OCI-LY7 (cell line): Measurements from ENCODE around the gene EFNA4. TPM values are rescaled to one million over a fixed set of nuclear protein-coding genes. Genes with fewer than 3 reads are reported as not detected.

Source experiments
- BruUV-seq: library from RNA; stranded (reverse); fragments of 400-500 nt; replicated peaks from 2 replicates; lab custom pipeline; 2021; lab: Mats Ljungman, UMichigan
- CTCF ChIA-PET: fragments of 300-600 bp; sonication (Branson Sonifier 250); formaldehyde crosslinking; loops from one replicate; lab custom pipeline; 2022; ENCODE audit warnings: antibody characterized with exemption; ENCODE audit not compliant: unreplicated experiment; lab: Charles Lee
- POLR2A ChIA-PET: fragments of 300-600 bp; sonication (Branson Sonifier 250); formaldehyde crosslinking; loops from one replicate; lab custom pipeline; 2022; ENCODE audit warnings: antibody characterized with exemption; lab: Charles Lee
- DNase-seq: peaks from one replicate; pipeline ENCODE4 v3.0.0-alpha.2; 2015; ENCODE audit warnings: low spot score
- H2AFZ ChIP-seq: fragments of 200-600 bp; sonication (generic), shearing (Covaris generic); 2 replicates; pipeline ENCODE4 v1.6.1; 2014; ENCODE audit warnings: mild to moderate bottlenecking, antibody characterized with exemption, low read length, moderate library complexity
- H3K27ac ChIP-seq: fragments of 200-600 bp; sonication (generic); 2 replicates; pipeline ENCODE4 v1.5.1; 2014; ENCODE audit warnings: mixed run types, low read depth, mild to moderate bottlenecking, moderate library complexity, low read length, inconsistent platforms; ENCODE audit not compliant: poor library complexity, severe bottlenecking
- H3K36me3 ChIP-seq: fragments of 200-600 bp; sonication (generic); 2 replicates; pipeline ENCODE4 v1.6.1; 2014; ENCODE audit warnings: mild to moderate bottlenecking, antibody characterized with exemption, low read length, moderate library complexity, mixed read lengths; ENCODE audit not compliant: insufficient read depth
- H3K4me1 ChIP-seq: fragments of 200-600 bp; sonication (generic); 2 replicates; pipeline ENCODE4 v1.5.1; 2014; ENCODE audit warnings: mild to moderate bottlenecking, low read length; ENCODE audit not compliant: insufficient read depth, poor library complexity, severe bottlenecking
- H3K4me2 ChIP-seq: fragments of 200-600 bp; sonication (generic); 2 replicates; pipeline ENCODE4 v1.6.1; 2014; ENCODE audit warnings: mild to moderate bottlenecking, low read length
- H3K4me3 ChIP-seq: fragments of 200-600 bp; sonication (generic); 2 replicates; pipeline ENCODE4 v1.5.1; 2014; ENCODE audit warnings: mild to moderate bottlenecking, low read depth, low read length; ENCODE audit not compliant: poor library complexity, severe bottlenecking
- H3K79me2 ChIP-seq: fragments of 200-600 bp; sonication (generic); 2 replicates; pipeline ENCODE4 v1.6.1; 2016; ENCODE audit warnings: low read depth, mild to moderate bottlenecking, low read length, moderate library complexity, mixed read lengths; ENCODE audit not compliant: insufficient read depth
- H3K9me2 ChIP-seq: fragments of 200-600 bp; sonication (generic); 2 replicates; pipeline ENCODE4 v1.6.1; 2016; ENCODE audit warnings: mild to moderate bottlenecking, low read length, mixed read lengths; ENCODE audit not compliant: insufficient read depth
- H3K9me3 ChIP-seq: fragments of 200-600 bp; sonication (generic); 2 replicates; pipeline ENCODE4 v1.6.1; 2014; ENCODE audit warnings: mild to moderate bottlenecking, mixed run types, low read length, mixed read lengths
- H4K20me1 ChIP-seq: fragments of 200-600 bp; sonication (generic); 2 replicates; pipeline ENCODE4 v1.6.1; 2014; ENCODE audit warnings: mild to moderate bottlenecking, antibody characterized with exemption, low read length, moderate library complexity, mixed read lengths; ENCODE audit not compliant: insufficient read depth
- CTCF ChIP-seq: fragments of 200-600 bp; sonication (generic); conservative IDR thresholded peaks from 2 replicates; pipeline ENCODE4 v1.5.1; 2014; ENCODE audit warnings: mild to moderate bottlenecking, antibody characterized with exemption, low read length, moderate library complexity, mixed read lengths
- EZH2phosphoT487 ChIP-seq: fragments of 200-600 bp; sonication (generic); IDR thresholded peaks from 2 replicates; pipeline ENCODE4 v1.6.1; 2018; ENCODE audit warnings: low read depth, borderline replicate concordance, mild to moderate bottlenecking, mixed run types, antibody characterized with exemption, low read length, moderate library complexity, mixed read lengths
- intact Hi-C: fragments of 100-400 bp; cut with micrococcal nuclease; formaldehyde crosslinking; loops from one replicate; pipeline ENCODE4 v1.10.0; 2022; ENCODE audit not compliant: unreplicated experiment
- total RNA-seq, 2 experiments: library from RNA; depleted of rRNA in 1 of 2; stranded (reverse); fragments of >200 nt in 1 of 2; shearing (Covaris generic) in 1 of 2; gene quantifications; 2 replicates each; pipeline ENCODE4 v1.2.3, GENCODE V29; 2014 to 2022

The EFNA4 gene
- total RNA-seq, 2 experiments from 2014 or later = 9.0 to 10.5 TPM

GRCh38 chr1:155069551-155070157 lies 6.1 kb downstream of the EFNA4 start:
- Histone ChIP-seq H3K9me3 (no peaks in the 10 kb centered on the region), H3K4me2 (no peak overlapping the region), H3K4me1 (peaks cover 51% of the 10 kb centered on the region), H3K27ac (no peak overlapping the region), H3K4me3 (no peak overlapping the region), H3K79me2 (peaks cover 2% of the 10 kb centered on the region; the same call in 1 of the 2 replicates), H3K36me3 (peaks cover 17% of the 10 kb centered on the region; the same call in 1 of the 2 replicates), H4K20me1 (no peaks in the 10 kb centered on the region), H2AFZ (no peak overlapping the region), H3K9me2 (no peaks in the 10 kb centered on the region)
- DNase-seq = no peak
- POLR2A ChIA-PET = interaction anchor here (0.6 kb wide), 1 partner anchor 535 kb away, joined by 3 read pairs; no protein-coding TSS in a partner anchor
- BruUV-seq = no TSS peak
- CTCF ChIA-PET = interaction anchor here (0.7 kb wide), 1 partner anchor 15 kb away, joined by 3 read pairs; no protein-coding TSS in a partner anchor
- TF ChIP-seq EZH2phosphoT487 (no peak), CTCF (no peak)
- intact Hi-C loops = no loop called here

- Histone ChIP-seq H3K4me2 (peak overlapping the region; percentile 64), H3K79me2 (no peaks in the 10 kb centered on the region), H2AFZ (no peak overlapping the region), H3K4me1 (peaks cover 53% of the 10 kb centered on the region), H3K36me3 (peaks cover 17% of the 10 kb centered on the region; the same call in 1 of the 2 replicates), H3K27ac (no peak overlapping the region), H3K4me3 (no peak overlapping the region), H4K20me1 (no peaks in the 10 kb centered on the region), H3K9me2 (no peaks in the 10 kb centered on the region), H3K9me3 (no peaks in the 10 kb centered on the region)
- ChIA-PET POLR2A (interaction anchor here (0.6 kb wide), 1 partner anchor 535 kb away, joined by 3 read pairs; no protein-coding TSS in a partner anchor), CTCF (interaction anchor here (0.5 to 0.7 kb wide), 3 partner anchors 15 to 124 kb away, joined by 3 read pairs; partner anchors contain the start of gene ADAM15)
- intact Hi-C loops = no loop called here
- no TSS peak for BruUV-seq
- no peak for DNase-seq
- no peak for TF ChIP-seq CTCF
- TF ChIP-seq EZH2phosphoT487 = no peak
These were observed 6.7 kb downstream of the EFNA4 start for GRCh38 chr1:155070158-155070621.
